ENCODE data around the gene NPPA. TPM values are rescaled to one million over a fixed set of nuclear protein-coding genes. Genes with fewer than 3 reads are reported as not detected.

The NPPA gene
- total RNA-seq, 2 experiments from 2014 or later, result not detected

- CTCF ChIA-PET, result no interaction called here
- intact Hi-C loops (cut with micrococcal nuclease), result no loop called here
- no peak for TF ChIP-seq CTCF (IDR thresholded peaks at IDR 0.05)
- POLR2A ChIA-PET, result interaction anchor here (0.6 to 0.9 kb wide), 2 partner anchors 10 to 33 kb away, joined by 3 to 4 read pairs; no protein-coding TSS in a partner anchor
- Mint-ChIP-seq H3K9me3 (no peaks in the 10 kb centered on the region), H3K4me3 (no peak overlapping the region), H3K36me3 (ENCODE audit: low read depth) (no peaks in the 10 kb centered on the region), H3K4me1 (ENCODE audit: low read depth) (no peaks in the 10 kb centered on the region), H3K27me3 (peaks cover 8% of the 10 kb centered on the region), H3K27ac (no peak overlapping the region)
- DNase-seq (no peak), ATAC-seq (no peak)
Measured at GRCh38 chr1:11875094-11875493, 27.5 kb upstream of the NPPA start.

DNA sequence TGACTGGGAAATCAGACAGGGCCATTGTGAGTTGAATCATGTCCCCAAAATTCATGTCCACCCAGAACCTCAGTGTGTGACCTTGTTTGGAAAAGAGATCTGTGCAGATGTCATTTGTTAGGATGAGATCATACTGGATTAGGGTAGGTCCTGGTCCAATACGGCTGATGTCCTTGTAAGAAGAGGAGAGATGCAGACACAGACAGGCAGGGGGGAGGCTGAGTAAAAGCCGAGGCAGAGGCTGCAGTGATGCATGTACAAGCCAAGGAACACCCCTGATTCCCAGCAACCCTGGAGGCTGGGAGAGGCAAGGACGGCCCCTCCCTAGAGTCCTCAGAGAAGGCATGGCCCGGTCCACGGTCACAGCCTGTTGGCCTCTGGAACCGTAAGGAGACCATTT, 27.0 kb upstream of the NPPA start:
- POLR2A ChIA-PET, result interaction anchor here (0.9 kb wide), 1 partner anchor 33 kb away, joined by 4 read pairs; no protein-coding TSS in a partner anchor
- no peak overlapping the region for H3K4me3 Mint-ChIP-seq
- no peaks in the 10 kb centered on the region for H3K4me1 Mint-ChIP-seq (ENCODE audit: low read depth)
- H3K27ac Mint-ChIP-seq, result no peak overlapping the region
- intact Hi-C loops (cut with micrococcal nuclease), result no loop called here
- no peak for ATAC-seq
- H3K9me3 Mint-ChIP-seq, result no peaks in the 10 kb centered on the region
- H3K27me3 Mint-ChIP-seq, result peaks cover 8% of the 10 kb centered on the region
- no peaks in the 10 kb centered on the region for H3K36me3 Mint-ChIP-seq (ENCODE audit: low read depth)
- TF ChIP-seq CTCF (IDR thresholded peaks at IDR 0.05), result no peak
- CTCF ChIA-PET, result no interaction called here
- DNase-seq, result no peak

DNA sequence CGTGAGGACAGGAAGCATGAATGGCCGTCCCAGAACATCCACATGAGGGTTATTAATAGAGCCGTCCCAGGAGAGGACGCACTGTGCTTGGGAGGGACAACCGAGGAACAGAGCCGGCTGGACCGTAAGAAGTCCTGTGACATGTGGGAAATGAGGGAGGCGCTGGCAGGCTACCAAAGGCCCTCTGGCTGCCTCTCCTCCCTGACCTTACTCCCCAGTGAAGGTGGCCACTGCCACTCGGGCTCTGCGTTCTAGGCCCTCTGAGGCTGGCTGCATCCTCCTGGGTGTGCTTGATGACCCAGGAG, 26.6 kb upstream of the NPPA start:
- Mint-ChIP-seq H3K4me3 (no peak overlapping the region), H3K27ac (no peak overlapping the region), H3K4me1 (ENCODE audit: low read depth) (no peaks in the 10 kb centered on the region), H3K9me3 (no peaks in the 10 kb centered on the region), H3K27me3 (peaks cover 8% of the 10 kb centered on the region), H3K36me3 (ENCODE audit: low read depth) (no peaks in the 10 kb centered on the region)
- intact Hi-C loops (cut with micrococcal nuclease), result no loop called here
- TF ChIP-seq CTCF (IDR thresholded peaks at IDR 0.05), result no peak
- CTCF ChIA-PET, result no interaction called here
- ATAC-seq, result no peak
- POLR2A ChIA-PET, result no interaction called here
- DNase-seq, result no peak

DNA sequence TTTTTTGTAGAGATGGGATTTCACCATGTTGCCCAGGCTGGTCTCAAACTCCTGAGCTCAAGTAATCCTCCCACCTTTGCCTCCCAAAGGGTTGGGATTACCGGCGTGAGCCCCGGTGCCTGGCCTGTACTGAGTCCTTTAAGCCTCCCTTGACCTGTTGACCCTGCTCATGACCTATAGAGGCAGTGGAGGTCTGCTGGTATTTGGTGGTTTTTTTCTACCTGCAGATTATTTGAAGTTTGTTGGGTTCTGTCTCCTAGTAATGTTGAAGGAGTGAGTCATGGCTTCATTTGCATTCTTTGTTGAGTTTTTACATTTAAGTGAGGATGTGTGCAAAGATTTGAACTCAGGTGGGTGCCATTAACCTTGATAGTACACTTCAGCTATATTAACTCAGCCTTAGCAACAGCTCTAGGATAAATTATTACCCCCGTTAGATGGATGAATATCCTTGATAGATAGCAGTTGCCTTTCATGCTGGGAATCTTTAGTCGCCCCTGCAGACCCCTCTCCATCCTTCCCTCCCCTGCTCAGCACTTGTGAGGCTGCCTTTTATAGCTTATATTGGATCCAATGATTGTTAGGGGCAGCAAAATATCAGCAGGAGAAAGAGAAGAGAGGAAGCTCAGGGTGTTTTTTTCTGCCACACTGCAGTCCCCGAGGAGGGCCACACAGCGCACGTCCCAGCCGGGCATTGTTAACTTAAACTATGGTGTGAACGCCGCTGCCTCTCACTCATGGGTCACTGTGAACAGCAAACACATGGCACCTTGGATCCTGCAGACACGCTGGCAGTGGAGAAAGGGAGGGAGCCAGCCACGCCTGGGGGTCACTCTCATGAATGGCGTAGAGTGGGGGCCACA, 26.0 kb upstream of the NPPA start:
- no peak for TF ChIP-seq CTCF (IDR thresholded peaks at IDR 0.05)
- no peak overlapping the region for H3K4me3 Mint-ChIP-seq
- DNase-seq, result no peak
- intact Hi-C loops (cut with micrococcal nuclease), result no loop called here
- CTCF ChIA-PET, result no interaction called here
- no peak for ATAC-seq
- no peaks in the 10 kb centered on the region for H3K4me1 Mint-ChIP-seq (ENCODE audit: low read depth)
- no peaks in the 10 kb centered on the region for H3K36me3 Mint-ChIP-seq (ENCODE audit: low read depth)
- no peaks in the 10 kb centered on the region for H3K9me3 Mint-ChIP-seq
- POLR2A ChIA-PET, result no interaction called here
- H3K27me3 Mint-ChIP-seq, result peaks cover 8% of the 10 kb centered on the region
- no peak overlapping the region for H3K27ac Mint-ChIP-seq

DNA sequence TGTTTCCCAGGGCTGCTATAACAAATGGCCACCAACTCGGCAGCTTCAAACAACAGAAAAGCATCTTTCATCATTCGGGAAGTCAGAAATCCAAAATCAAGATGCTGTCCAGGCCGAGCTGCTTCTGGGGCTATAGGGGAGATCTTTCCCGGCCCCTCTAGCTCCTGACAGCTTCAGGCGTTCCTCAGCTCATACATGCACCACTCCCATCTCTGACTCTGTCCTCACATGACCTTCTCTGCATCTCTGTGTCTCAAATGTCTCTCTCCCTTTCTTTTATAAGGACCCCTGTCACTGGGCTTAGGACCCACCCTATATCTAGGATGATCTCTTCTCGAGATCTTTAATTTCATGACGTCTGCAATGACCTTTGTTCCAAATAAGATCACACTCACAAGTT, 25.0 kb upstream of the NPPA start:
- POLR2A ChIA-PET, result interaction anchor here (1.4 kb wide), 1 partner anchor 35 kb away, joined by 4 read pairs; no protein-coding TSS in a partner anchor
- no peak overlapping the region for H3K4me3 Mint-ChIP-seq
- intact Hi-C loops (cut with micrococcal nuclease), result no loop called here
- H3K27me3 Mint-ChIP-seq, result peaks cover 8% of the 10 kb centered on the region
- no peaks in the 10 kb centered on the region for H3K4me1 Mint-ChIP-seq (ENCODE audit: low read depth)
- no peaks in the 10 kb centered on the region for H3K9me3 Mint-ChIP-seq
- ATAC-seq (no peak), DNase-seq (no peak)
- CTCF ChIA-PET, result no interaction called here
- no peaks in the 10 kb centered on the region for H3K36me3 Mint-ChIP-seq (ENCODE audit: low read depth)
- no peak overlapping the region for H3K27ac Mint-ChIP-seq
- no peak for TF ChIP-seq CTCF (IDR thresholded peaks at IDR 0.05)

Measured in activated CD8-positive, alpha-beta T cell treated with anti-CD3 and anti-CD28 coated beads for 36 hours (primary cell).